ENCODE measurements around the gene NRL.

DNA sequence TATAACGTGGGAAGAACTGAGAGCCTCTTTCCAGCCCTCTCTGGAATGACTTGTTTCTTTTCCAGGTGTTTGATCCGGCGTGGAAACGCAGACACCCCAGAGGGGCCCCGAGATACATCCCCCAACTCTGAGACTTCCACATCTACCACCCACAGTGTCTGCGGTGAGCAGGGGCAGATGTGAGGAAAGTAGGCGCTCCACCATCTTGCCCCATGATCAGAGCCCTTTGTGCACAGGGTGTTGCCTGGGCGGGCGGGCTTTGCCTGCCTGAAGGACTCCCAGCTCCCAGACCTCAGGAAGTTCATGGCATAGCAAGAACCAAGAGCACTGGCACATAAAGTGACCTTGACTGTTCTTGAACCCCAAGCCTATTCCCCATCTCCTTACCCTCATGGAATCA lies 60.1 kb downstream of the NRL start:
- TF ChIP-seq EZH2 (IDR thresholded peaks at IDR 0.05; ENCODE audit: low read length, missing control alignments), result no peak
- TF ChIP-seq, protein P1, sequence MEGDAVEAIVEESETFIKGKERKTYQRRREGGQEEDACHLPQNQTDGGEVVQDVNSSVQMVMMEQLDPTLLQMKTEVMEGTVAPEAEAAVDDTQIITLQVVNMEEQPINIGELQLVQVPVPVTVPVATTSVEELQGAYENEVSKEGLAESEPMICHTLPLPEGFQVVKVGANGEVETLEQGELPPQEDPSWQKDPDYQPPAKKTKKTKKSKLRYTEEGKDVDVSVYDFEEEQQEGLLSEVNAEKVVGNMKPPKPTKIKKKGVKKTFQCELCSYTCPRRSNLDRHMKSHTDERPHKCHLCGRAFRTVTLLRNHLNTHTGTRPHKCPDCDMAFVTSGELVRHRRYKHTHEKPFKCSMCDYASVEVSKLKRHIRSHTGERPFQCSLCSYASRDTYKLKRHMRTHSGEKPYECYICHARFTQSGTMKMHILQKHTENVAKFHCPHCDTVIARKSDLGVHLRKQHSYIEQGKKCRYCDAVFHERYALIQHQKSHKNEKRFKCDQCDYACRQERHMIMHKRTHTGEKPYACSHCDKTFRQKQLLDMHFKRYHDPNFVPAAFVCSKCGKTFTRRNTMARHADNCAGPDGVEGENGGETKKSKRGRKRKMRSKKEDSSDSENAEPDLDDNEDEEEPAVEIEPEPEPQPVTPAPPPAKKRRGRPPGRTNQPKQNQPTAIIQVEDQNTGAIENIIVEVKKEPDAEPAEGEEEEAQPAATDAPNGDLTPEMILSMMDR (conservative IDR thresholded peaks at IDR 0.05 in 1 of 2, IDR thresholded peaks at IDR 0.05 in 1 of 2; ENCODE audit: low read depth in 1 of 2, low read length in 2 of 2), result no peak

Data from fibroblast of lung (primary cell).